GM21381 (cell line): ENCODE results near the gene KRTAP27-1.

Experiments used
- ATAC-seq: cut with Tn5 transposase; IDR thresholded peaks from one replicate; pipeline ENCODE4 v1.9.1; 2021; ENCODE audit warnings: mild to moderate bottlenecking, moderate library complexity; ENCODE audit not compliant: unreplicated experiment

The KRTAP27-1 gene

DNA sequence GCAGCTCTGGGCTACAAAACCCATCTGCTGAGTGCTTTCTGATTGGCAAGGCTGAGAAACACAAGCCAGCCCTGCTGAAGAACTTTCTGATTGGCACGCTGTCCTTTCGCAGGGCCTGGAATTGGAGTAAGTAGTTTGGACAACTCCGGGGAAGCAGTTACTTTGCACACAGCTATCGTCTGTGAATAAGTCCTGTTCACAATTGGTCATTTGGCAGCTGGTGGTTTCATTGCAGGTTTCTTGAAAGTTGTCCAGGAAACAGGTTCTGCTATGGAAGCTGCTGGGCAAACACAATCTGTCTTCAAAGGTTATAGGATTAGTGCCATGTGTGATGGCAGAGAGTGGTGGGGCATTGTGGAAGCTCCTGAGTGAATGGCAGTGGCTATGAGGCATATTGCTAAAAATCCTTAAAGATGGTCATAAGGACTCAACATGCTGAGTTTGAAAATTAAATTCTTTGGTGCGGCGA is at the start of gene KRTAP27-1:
TSS of gene KRTAP27-1 (minus strand) at position 419 of the 469 bp plus-strand sequence. CDS start at position 393, 26 bp downstream.
- no peak for ATAC-seq

DNA sequence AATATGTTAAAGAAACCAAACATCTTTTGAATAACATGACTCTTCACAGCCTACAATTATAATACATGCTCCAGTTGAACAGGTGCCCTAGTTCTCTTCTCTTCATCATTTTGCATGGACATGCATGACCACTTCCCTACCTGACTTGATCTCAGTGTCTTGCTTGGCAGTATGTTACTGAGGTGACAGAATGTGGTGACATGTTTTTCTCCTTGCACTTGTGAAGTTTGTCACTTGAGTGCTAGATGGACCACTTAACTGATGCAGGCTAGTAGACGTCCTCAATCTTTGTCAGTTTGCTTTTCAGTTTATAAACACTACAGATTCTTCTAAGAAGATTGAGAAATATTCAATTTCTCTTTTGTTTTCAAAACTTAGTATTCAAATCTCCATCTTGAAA is 44.7 kb upstream of the KRTAP27-1 start:
- ATAC-seq = no peak

DNA sequence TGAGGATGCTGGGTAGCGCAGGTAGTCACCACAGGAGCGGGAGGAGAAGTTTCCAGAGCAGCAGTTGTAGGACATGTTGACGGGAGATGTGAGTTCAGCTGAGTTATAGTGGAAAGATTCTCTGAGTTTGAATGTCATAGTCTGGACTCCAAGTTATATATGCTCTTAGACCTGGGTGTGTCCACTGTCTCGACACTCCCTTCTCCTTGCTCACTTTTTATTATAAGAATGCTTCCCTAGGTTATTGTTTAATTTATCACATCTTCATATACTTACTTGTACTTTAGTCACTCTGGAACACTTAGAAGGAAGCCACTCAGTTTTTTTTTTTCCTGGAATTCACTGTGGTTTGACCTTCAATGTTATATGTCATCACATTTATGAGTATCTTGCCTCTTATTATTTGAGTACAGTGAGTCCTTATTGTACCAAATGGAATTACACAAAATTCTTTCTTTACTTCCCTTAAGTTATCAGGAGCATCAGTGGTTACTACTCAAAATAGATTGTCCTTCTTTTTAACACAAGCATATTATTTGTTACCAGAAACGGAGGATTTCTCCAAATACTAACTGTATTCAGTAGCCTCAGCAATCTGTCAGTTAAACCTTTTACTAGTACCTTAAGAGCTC is 34.8 kb upstream of the KRTAP27-1 start, which contains the start of gene KRTAP13-2:
TSS of gene KRTAP13-2 (minus strand) at position 133 of the 632 bp plus-strand sequence. CDS start at position 75, 58 bp downstream.
- ATAC-seq = no peak

DNA sequence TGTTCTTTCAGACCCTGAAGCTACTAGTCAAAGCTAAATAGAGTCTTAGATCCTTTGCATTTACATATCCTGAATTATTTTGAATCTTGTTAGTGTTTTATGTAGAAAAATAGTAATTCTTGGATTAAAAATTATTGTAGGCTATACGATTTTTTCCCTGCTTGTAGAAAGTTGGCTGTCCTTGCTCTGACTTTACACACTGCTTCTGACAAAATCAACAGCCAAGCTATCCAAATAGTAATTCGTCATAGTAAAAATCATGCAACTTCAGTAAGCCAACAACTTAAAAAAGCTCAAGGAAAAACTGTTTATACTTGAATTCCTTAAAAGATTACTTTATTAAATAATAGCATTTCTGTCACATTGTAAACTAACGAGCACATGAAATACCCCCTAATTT is 18.4 kb upstream of the KRTAP27-1 start:
- ATAC-seq = no peak

- ATAC-seq = no peak
Measured at GRCh38 chr21:30354308-30355005, 17.0 kb upstream of the KRTAP27-1 start.

DNA sequence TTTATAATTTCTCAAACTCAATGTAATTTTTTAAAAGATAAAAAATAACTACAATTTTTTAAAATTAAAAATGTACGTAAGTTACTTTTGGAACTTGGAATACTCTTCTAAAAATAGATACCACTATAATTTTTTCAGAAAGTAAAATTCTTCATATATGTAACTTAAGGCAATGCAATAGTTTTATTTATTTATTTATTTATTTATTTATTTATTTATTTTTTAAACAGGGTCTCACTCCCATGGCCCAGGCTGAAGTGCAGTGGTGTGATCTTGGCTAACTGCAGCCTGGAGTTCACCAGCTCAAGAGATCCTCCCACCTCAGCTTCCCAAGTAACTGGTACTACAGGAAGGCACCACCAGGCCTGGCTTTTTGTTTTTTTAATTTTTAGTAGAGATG is 14.0 kb upstream of the KRTAP27-1 start:
- ATAC-seq = no peak

- ATAC-seq = no peak
Measured at GRCh38 chr21:30349572-30349971, 12.1 kb upstream of the KRTAP27-1 start.

DNA sequence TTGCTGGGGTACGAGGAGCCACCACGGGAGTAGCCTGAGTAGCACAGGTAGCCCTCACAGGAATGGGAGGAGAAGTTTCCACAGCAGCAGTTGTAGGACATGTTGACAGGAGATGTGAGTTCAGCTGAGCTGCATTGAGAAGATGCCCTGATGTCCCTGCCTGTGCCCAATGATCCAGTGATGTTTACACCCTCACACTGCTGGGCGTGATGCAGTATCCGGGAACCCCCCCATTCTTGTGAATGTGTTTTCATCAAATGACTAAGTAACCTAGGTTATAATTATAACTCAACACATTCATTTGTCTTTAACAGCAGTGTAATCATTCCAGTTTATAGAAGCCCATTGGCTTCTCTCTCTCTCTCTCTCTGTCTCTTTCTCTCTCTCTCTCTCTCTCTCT is 11.0 kb upstream of the KRTAP27-1 start, which contains the start of gene KRTAP23-1:
TSS of gene KRTAP23-1 (minus strand) at position 101 of the 400 bp plus-strand sequence. CDS start at position 101, 0 bp downstream.
- no peak for ATAC-seq

GRCh38 chr21:30345014-30345413 is 7.5 kb upstream of the KRTAP27-1 start:
- ATAC-seq = no peak

- no peak for ATAC-seq
Measured at GRCh38 chr21:30340714-30341573, 3.5 kb upstream of the KRTAP27-1 start.

DNA sequence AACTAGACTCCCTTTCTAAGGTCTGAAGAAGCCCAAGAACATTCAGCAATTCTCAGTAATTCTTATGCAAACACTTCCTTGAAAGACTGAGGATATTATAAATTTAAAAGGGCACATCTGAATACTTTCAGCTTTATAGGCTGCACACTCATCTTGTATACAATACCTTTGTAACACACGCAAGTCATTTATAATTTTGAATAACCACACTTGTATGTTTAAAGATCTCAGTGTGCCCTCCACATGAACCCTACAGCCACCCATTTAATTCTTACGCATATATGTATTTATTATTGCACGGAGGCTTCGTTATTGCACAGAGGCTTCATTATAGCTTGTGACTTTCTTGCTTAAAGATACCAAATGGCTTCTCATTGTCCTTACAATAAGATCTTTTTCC is 1.2 kb upstream of the KRTAP27-1 start:
- no peak for ATAC-seq

DNA sequence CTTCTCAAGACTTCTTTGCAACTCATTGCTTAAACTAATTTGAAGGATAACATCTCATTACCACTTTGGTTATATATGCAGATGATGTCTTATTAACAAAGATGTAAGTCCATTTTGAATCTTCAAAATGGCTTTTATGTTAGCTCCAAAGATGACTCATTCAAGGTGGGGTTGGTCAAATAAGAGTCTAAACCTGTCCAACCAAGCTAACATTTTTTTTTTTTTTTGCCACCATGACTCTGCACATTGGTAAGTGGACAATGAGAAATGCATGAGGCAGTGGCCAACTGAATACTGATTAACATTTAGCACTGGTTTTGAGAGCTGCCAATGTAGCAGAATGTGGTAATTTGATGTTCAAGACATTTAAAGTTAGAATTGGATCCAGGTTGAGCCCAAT is 278 bp upstream of the KRTAP27-1 start:
- ATAC-seq = no peak

DNA sequence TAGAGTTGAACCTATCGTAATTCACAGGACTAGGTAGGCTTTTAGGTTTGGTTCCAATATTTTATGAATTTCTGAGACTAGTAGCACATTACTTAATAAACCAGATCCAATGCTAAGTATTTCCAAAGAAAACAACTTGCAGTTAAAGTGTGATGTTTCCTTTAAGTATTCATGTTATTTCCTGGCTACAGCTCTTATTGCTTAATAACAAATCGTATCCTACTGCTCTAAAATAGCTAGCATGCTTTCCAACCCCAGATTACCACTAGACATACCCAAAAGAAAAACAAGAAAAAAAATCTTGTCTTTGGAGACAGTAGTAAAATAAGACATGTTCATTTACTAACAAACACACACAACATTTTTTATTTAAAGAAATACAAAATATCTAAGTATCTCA is 898 bp downstream of the KRTAP27-1 start:
- no peak for ATAC-seq

DNA sequence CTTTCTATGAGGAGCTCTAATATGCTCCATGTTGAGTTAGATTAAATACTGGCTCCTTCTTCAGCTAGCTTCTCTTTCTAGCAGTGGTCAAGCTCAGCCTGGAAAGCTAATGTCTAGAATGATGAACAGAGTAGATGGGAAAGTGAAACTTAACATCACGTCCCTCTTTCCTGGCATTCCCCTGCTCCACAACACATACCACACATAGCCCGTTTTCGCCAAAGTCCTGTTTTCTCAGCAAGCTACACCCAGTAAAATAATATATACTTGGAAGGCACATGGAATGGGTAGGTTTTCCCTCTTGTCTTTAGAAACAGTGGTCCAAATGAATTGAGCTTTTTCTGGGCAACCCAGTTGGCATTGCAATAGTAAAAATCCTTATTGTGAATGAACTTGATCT is 3.8 kb downstream of the KRTAP27-1 start:
- ATAC-seq = no peak

- ATAC-seq = no peak
Measured at GRCh38 chr21:30332681-30333080, 4.8 kb downstream of the KRTAP27-1 start.

DNA sequence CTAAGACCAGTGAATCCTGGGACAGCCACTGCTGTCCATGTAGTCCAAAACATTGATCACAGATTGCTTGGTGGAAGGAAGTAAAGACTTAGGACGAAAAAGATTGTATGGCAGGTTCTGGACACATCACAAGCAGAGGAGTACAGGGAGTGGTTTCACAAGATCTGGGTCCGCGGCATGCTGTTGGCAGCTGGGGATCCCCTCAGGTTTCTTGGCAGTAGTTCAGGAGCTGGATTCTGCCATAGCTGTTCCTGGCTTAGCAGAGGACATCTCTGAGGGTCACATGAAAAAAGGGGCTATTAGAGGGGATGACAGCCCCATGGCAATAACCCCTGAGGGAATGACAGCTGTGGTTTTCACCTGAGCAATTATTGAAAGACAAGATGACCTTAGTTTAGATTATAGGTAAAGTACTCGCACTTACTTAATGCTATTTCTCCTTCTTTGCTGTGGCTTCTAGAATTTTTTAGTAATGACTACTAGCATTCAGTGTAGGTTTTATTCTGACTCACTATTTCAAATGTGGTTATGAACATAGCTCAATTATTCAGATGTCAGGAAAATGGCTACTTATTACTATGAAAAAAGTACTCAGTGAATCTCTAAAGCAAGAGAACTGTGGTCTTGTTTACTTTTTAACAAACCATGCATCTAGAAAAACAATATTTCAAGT is 8.2 kb downstream of the KRTAP27-1 start:
- no peak for ATAC-seq

- ATAC-seq = no peak
Measured at GRCh38 chr21:30326390-30326789, 11.1 kb downstream of the KRTAP27-1 start.

DNA sequence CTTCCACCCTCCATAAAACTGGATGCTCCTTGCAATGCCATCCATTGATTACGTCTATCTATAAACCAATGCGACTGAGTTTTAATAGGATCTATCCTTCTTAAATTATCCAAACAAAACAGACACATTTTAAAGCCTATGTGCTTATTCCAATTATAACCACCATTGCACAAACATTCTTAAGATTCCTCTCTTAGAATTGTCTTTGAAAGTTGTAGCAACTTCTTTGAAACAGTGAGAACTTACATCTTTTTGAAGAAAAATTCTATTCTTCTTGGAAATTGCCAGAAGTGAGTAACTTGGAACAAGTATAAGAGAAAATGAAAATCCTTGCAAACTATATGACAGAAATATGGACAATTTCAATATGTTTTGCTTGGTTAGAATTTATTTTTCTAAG is 17.3 kb downstream of the KRTAP27-1 start, which contains the start of gene KRTAP26-1:
TSS of gene KRTAP26-1 (minus strand) at position 101 of the 400 bp plus-strand sequence. CDS start 280 bp downstream, outside the sequence.
- no peak for ATAC-seq

- ATAC-seq = no peak
Measured at GRCh38 chr21:30315701-30316100, 21.8 kb downstream of the KRTAP27-1 start.

DNA sequence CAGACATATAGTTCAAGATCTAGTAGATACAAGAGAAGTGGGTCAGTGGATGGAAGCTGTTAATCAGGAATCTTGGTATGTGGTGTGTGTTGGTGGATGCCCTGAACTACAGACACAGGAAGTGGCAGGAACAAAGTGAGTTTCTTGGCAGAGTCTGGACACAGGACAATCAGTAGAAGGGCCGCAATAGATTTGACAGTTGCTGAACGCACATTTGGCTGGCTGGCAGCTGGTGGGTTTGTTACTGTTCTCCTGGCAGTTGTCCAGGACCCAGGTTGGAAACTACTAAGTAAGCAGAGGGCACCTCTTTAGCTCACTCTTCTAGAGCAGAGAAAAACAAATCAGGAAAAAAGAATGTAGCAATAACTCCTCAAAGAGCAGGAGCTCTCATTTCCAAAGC is 30.6 kb downstream of the KRTAP27-1 start:
- no peak for ATAC-seq

- no peak for ATAC-seq
Measured at GRCh38 chr21:30305136-30305535, 32.4 kb downstream of the KRTAP27-1 start.
